Left ventricle myocardium inferior (tissue), 1 donor: Measurements from ENCODE around the gene COMMD1. TPM values are rescaled to one million over a fixed set of nuclear protein-coding genes. Genes with fewer than 3 reads are reported as not detected.
"Not testable (repeated sequence)": the region's sequence is repeated elsewhere in the genome, so short reads cannot be mapped to it uniquely, and the experiment has no call there.

Experiments
- DNase-seq: peaks from one replicate; pipeline ENCODE4 v3.0.0-alpha.2; 2020
- H3K27ac ChIP-seq: fragments of 200-600 bp; replicated peaks from 2 replicates; pipeline ENCODE4 v1.8.0; 2021
- H3K27me3 ChIP-seq: fragments of 200-600 bp; 2 replicates; pipeline ENCODE4 v1.8.0; 2021; ENCODE audit warnings: low read depth
- H3K36me3 ChIP-seq: fragments of 200-600 bp; 2 replicates; pipeline ENCODE4 v1.8.0; 2021
- H3K4me1 ChIP-seq: fragments of 200-600 bp; 2 replicates; pipeline ENCODE4 v1.8.0; 2021
- H3K4me3 ChIP-seq: fragments of 200-600 bp; 2 replicates; pipeline ENCODE4 v1.8.0; 2021; ENCODE audit warnings: mild to moderate bottlenecking, moderate library complexity
- H3K9me3 ChIP-seq: fragments of 200-600 bp; replicated peaks from 2 replicates; pipeline ENCODE4 v1.8.0; 2021
- intact Hi-C: fragments of 100-400 bp; cut with micrococcal nuclease; formaldehyde crosslinking; loops from one replicate; pipeline ENCODE4 v1.11.0; 2022
- long read RNA-seq: library from polyadenylated mRNA; unstranded; transcript quantifications from one replicate; pipeline ENCODE4 v2.0.0, GENCODE V29; 2021
- total RNA-seq: library from RNA; stranded (reverse); fragmentation: NEBNext Ultra II Directional; extraction: Animal tissue kit (Norgen Biotek cat#: 25700); gene quantifications from one replicate; pipeline ENCODE4 v1.2.1, GENCODE V29; 2021
- TF ChIP-seq, protein P1 (sequence below): fragments of 200-600 bp; IDR thresholded peaks from 2 replicates; pipeline ENCODE4 v1.8.0; 2021; ENCODE audit warnings: antibody characterized with exemption, mild to moderate bottlenecking, borderline replicate concordance
- donor health status: DM: no; HTN: yes; CAD: no; lungs with severe emphysema.

Gene COMMD1
- total RNA-seq, result 63.7 TPM
- long read RNA-seq, transcript COMMD1-201 (3 exons, 911 nt), result major isoform, 16 of 20 reads
- long read RNA-seq, partial matches to known transcripts, result 0 of 20 reads
- long read RNA-seq, other reads (novel, unspliced or antisense), result 4 of 20 reads

DNA sequence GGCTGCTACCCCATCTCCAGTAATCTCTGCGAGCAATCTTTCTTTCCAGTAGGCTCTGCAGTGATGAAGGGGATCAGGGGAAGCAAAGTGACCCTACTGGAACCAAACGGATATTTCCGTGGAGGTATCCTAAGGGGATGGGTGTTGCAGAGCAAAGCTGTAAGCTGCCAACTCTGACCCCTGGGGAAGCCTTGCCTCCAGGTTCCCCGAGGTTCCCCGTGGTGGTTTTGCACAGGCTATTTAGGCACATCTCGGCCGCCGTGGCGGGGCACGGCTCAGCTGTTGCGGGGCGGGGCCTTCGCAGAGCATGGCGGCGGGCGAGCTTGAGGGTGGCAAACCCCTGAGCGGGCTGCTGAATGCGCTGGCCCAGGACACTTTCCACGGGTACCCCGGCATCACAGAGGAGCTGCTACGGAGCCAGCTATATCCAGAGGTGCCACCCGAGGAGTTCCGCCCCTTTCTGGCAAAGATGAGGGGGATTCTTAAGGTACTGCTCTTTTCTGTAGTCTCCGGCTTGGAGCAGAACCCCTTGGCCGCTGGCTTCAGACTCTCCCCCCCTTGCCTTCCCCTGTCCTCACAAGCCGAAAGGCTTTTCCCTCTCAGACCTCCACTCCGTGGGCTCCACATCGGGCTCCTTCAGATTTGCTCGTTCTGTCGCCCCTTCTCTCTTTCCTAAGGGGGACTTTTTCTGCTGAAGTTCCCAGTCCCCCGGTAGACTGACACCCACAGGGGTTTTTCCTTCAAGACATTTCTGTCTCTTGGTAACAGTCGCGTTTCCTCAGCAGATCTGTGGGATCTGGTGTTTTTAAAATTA, at the start of gene COMMD1:
COMMD1 (plus strand) TSS at position 303 of the 814 bp plus-strand sequence; CDS start at position 308, 5 bp downstream.
- DNase-seq, result peak; percentile 83
- H3K4me1 ChIP-seq, result peaks cover 43% of the 10 kb centered on the region
- intact Hi-C loops, result no loop called here
- peak within 1 kb of the TSS; percentile 83 for H3K27ac ChIP-seq
- no peaks in the 10 kb centered on the region for H3K36me3 ChIP-seq
- no peaks in the 10 kb centered on the region for H3K9me3 ChIP-seq
- H3K4me3 ChIP-seq, result peak within 1 kb of the TSS; percentile 84
- TF ChIP-seq, protein P1, sequence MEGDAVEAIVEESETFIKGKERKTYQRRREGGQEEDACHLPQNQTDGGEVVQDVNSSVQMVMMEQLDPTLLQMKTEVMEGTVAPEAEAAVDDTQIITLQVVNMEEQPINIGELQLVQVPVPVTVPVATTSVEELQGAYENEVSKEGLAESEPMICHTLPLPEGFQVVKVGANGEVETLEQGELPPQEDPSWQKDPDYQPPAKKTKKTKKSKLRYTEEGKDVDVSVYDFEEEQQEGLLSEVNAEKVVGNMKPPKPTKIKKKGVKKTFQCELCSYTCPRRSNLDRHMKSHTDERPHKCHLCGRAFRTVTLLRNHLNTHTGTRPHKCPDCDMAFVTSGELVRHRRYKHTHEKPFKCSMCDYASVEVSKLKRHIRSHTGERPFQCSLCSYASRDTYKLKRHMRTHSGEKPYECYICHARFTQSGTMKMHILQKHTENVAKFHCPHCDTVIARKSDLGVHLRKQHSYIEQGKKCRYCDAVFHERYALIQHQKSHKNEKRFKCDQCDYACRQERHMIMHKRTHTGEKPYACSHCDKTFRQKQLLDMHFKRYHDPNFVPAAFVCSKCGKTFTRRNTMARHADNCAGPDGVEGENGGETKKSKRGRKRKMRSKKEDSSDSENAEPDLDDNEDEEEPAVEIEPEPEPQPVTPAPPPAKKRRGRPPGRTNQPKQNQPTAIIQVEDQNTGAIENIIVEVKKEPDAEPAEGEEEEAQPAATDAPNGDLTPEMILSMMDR, result no peak
- no peaks in the 10 kb centered on the region for H3K27me3 ChIP-seq

DNA sequence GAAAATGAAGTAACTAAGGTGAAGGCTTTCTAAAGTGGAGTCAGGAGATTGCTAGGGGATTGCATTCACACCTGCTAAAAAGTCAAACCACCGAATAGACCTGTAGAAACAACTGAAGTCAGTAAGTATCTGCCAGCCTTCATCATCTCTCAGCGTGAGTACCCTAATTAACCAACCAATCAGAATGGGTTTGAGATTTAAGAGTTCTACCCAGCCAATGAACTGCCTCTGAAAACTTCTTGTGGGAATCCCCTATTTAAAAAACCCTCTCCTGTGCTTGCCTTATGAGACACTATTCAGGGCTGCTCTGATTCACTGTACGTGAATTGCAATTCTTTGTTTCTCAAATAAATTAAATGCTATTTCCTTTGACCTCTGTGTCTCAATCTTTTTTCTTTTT, 48.2 kb upstream of the COMMD1 start:
- intact Hi-C loops, result no loop called here
- H3K27ac ChIP-seq, result no peak overlapping the region
- H3K9me3 ChIP-seq, result peaks cover 8% of the 10 kb centered on the region
- TF ChIP-seq, protein P1, result no peak
- no peak for DNase-seq
- peaks cover 4% of the 10 kb centered on the region for H3K36me3 ChIP-seq
- peaks cover 20% of the 10 kb centered on the region for H3K4me1 ChIP-seq
- H3K27me3 ChIP-seq, result no peaks in the 10 kb centered on the region
- H3K4me3 ChIP-seq, result no peak overlapping the region

DNA sequence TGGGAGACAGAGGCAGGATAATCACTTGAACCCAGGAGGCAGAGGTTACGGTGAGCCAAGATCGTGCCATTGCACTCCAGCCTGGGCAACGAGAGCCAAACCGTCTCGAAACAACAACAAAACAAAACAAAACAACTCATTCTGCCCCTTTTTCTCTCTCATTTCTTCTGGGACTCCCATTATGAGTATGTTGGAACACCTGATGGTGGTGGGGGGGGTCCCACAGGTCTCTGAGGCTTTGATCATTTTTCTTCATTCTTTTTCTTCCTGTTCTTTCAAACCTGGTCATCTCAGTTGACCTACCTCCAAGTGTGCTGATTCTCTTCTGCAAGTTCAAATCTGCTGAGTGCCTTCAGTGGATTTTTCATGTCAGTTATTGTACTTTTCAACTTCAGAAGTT, 43.4 kb upstream of the COMMD1 start:
- H3K27ac ChIP-seq, result no peak overlapping the region
- intact Hi-C loops, result no loop called here
- H3K4me1 ChIP-seq, result no peaks in the 10 kb centered on the region
- H3K27me3 ChIP-seq, result no peaks in the 10 kb centered on the region
- H3K36me3 ChIP-seq, result peaks cover 35% of the 10 kb centered on the region
- no peak for DNase-seq
- peaks cover 11% of the 10 kb centered on the region for H3K9me3 ChIP-seq
- TF ChIP-seq, protein P1, result no peak
- no peak overlapping the region for H3K4me3 ChIP-seq

DNA sequence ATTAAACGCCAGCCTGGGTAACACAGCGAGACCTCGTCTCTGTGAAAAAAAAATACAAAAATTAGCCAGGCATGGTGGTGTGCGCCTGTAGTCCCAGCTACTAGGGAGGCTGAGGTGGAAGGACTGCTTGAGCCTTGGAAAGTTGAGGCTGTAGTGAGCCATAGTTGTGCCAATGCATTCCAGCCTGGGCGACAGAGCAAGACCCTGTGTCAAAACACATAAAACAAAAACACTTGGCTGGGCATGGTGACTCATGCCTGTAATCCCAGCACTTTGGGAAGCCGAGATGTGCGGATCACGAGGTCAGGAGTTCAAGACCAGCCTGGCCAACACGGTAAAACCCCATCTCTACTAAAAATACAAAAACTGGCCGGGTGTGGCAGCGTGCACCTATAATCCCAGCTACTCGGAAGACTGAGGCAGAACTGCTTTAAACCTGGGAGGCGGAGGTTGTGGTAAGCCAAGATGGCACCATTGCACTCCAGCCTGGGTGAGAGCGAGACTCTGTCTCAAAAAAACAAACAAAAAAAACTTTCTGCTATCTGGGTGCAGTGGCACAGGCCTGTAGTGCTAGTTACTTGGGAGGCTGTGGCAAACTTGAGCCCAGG, 38.9 kb upstream of the COMMD1 start:
- DNase-seq, H3K27ac ChIP-seq, H3K4me1 ChIP-seq, H3K27me3 ChIP-seq, H3K4me3 ChIP-seq, intact Hi-C loops, H3K9me3 ChIP-seq: not testable (repeated sequence)
- peaks cover 78% of the 10 kb centered on the region for H3K36me3 ChIP-seq

DNA sequence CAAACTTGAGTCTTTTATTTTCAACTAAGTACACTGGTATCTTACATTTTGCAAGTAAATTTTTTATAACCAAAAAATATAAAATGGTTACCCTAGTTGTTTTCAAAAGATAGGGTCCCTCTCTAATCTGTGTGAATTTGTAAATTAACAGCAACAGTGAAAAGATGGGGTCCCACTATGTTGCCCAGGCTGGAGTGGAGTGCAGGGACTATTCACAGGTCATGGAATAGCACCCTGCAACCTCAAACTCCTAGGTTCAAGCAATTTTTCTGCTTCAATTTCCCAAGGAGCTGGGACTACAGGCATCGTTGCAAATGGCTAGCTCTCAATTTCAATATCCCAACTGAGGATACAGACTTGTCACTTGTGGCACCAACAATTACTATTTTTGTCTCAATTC, 29.1 kb upstream of the COMMD1 start:
- Histone ChIP-seq H3K4me3 (no peak overlapping the region), H3K4me1 (no peaks in the 10 kb centered on the region), H3K27ac (no peak overlapping the region), H3K36me3 (peaks cover 99% of the 10 kb centered on the region), H3K27me3 (no peaks in the 10 kb centered on the region), H3K9me3 (no peaks in the 10 kb centered on the region)
- DNase-seq, result no peak
- intact Hi-C loops, result no loop called here
- TF ChIP-seq, protein P1, result no peak
